Gastrocnemius medialis (tissue), 4 donors: ENCODE measurements around the gene SIL1. TPM values are rescaled to one million over a fixed set of nuclear protein-coding genes. Genes with fewer than 3 reads are reported as not detected.
"Not testable (repeated sequence)": the region's sequence is repeated elsewhere in the genome, so short reads cannot be mapped to it uniquely, and the experiment has no call there.

ENCODE experiments used
- ATAC-seq, 2 donors: fragments of 150-250 bp; one replicate each; pipeline ENCODE4 v1.9.1; 2016
- DNase-seq, 2 donors: peaks; one replicate each; pipeline ENCODE4 v3.0.0-alpha.2; 2019
- H3K27ac ChIP-seq, 4 donors: fragments of 200-600 bp; sonication (generic); 1 replicate in 1 of 4; 2 replicates in 3 of 4; pipeline ENCODE4 v1.5.1; 2016 to 2018; ENCODE audit warnings: mild to moderate bottlenecking in 2 of 4, moderate library complexity in 1 of 4
- H3K27me3 ChIP-seq, 3 donors: fragments of 200-600 bp; sonication (generic) in 2 of 3; 1 replicate in 1 of 3; 2 replicates in 2 of 3; pipeline versions ENCODE4 v1.5.1 to v1.6.0; 2016 to 2019; ENCODE audit warnings: mild to moderate bottlenecking in 1 of 3, moderate library complexity in 1 of 3
- H3K36me3 ChIP-seq, 2 donors: fragments of 200-600 bp; sonication (generic) in 1 of 2; one replicate each; pipeline ENCODE4 v1.5.1; 2017 to 2018
- H3K4me1 ChIP-seq, 2 donors: fragments of 200-600 bp; sonication (generic) in 1 of 2; one replicate each; pipeline ENCODE4 v1.5.1; 2016 to 2017; ENCODE audit warnings: mild to moderate bottlenecking in 2 of 2
- H3K4me3 ChIP-seq, 4 donors: fragments of 200-600 bp; sonication (generic) in 3 of 4; 1 replicate in 1 of 4; 2 replicates in 3 of 4; pipeline ENCODE4 v1.5.1; 2016 to 2019; ENCODE audit warnings: mild to moderate bottlenecking in 2 of 4
- H3K9me3 ChIP-seq, 3 donors: fragments of 200-600 bp; sonication (generic) in 2 of 3; 1 replicate in 1 of 3; 2 replicates in 2 of 3; pipeline ENCODE4 v1.5.1; 2016 to 2019
- CTCF ChIP-seq, 5 experiments: fragments of 450-650 bp in 3 of 5; fragments of 200-600 bp in 2 of 5; sonication (generic) in 2 of 5; IDR thresholded peaks in 4 of 5; conservative IDR thresholded peaks in 1 of 5; 1 replicate in 4 of 5; 2 replicates in 1 of 5; pipeline ENCODE4 v1.5.1; 2016 to 2019; ENCODE audit warnings: antibody characterized with exemption in 5 of 5, mild to moderate bottlenecking in 3 of 5, moderate library complexity in 3 of 5
- POLR2A ChIP-seq, 2 donors: fragments of 450-650 bp; IDR thresholded peaks; one replicate each; pipeline ENCODE4 v1.6.1; 2017; ENCODE audit warnings: antibody characterized with exemption in 2 of 2, mild to moderate bottlenecking in 2 of 2, moderate library complexity in 2 of 2
- in situ Hi-C, 4 donors: fragments of 200-750 bp; cut with MboI; loops; one replicate each; pipeline versions ENCODE4 v1.15.0 to v1.8.0; 2017; ENCODE audit warnings: low sequenced_read_pairs in 4 of 4
- intact Hi-C: fragments of 100-400 bp; cut with DNase I; formaldehyde crosslinking; loops from one replicate; pipeline ENCODE4 v1.15.1; 2023; ENCODE audit warnings: low total_unique reads
- total RNA-seq, 4 donors: library from RNA; depleted of rRNA; stranded (reverse); fragments of >200 nt; gene quantifications; one replicate each; pipeline versions ENCODE4 v1.1.0 to v1.2.3, GENCODE V29; 2016

Gene SIL1
- total RNA-seq, 4 donors from 2014 or later = 36.6 to 52.6 (median 48.2) TPM

- DNase-seq (no peak), ATAC-seq (no peak)
- H3K4me1 ChIP-seq = peaks cover 8 to 36% of the 10 kb centered on the region in 2 donors
- peaks cover 0 to 21% of the 10 kb centered on the region in 2 donors for H3K36me3 ChIP-seq
- in situ Hi-C loops = no loop called here
- H3K27me3 ChIP-seq = no peaks in the 10 kb centered on the region
- H3K9me3 ChIP-seq = no peaks in the 10 kb centered on the region
- H3K27ac ChIP-seq = no peak overlapping the region
- TF ChIP-seq POLR2A (IDR thresholded peaks at IDR 0.05) (no peak), CTCF (IDR thresholded peaks at IDR 0.05 in 4 of 5, conservative IDR thresholded peaks at IDR 0.05 in 1 of 5) (no peak)
- H3K4me3 ChIP-seq = no peak overlapping the region
- intact Hi-C loops = no loop called here
Measured at GRCh38 chr5:139117342-139117884, 80.8 kb downstream of the SIL1 start.

GRCh38 chr5:139116100-139116655 lies 82.0 kb downstream of the SIL1 start:
- in situ Hi-C loops (no loop called here), intact Hi-C loops (no loop called here)
- Histone ChIP-seq H3K4me1 (peaks cover 4 to 34% of the 10 kb centered on the region in 2 donors), H3K27ac (no peak overlapping the region), H3K9me3 (no peaks in the 10 kb centered on the region), H3K27me3 (no peaks in the 10 kb centered on the region), H3K4me3 (no peak overlapping the region), H3K36me3 (peaks cover 0 to 21% of the 10 kb centered on the region in 2 donors)
- DNase-seq (no peak), ATAC-seq (no peak)
- no peak for TF ChIP-seq POLR2A (IDR thresholded peaks at IDR 0.05)
- no peak for TF ChIP-seq CTCF (IDR thresholded peaks at IDR 0.05 in 4 of 5, conservative IDR thresholded peaks at IDR 0.05 in 1 of 5)

- in situ Hi-C loops = no loop called here
- no peak for DNase-seq
- peaks cover 0 to 2% of the 10 kb centered on the region in 2 donors for H3K36me3 ChIP-seq
- no peak overlapping the region for H3K27ac ChIP-seq
- H3K4me3 ChIP-seq = no peak overlapping the region
- H3K4me1 ChIP-seq = peaks cover 0 to 19% of the 10 kb centered on the region in 2 donors
- no peaks in the 10 kb centered on the region for H3K9me3 ChIP-seq
- TF ChIP-seq CTCF (IDR thresholded peaks at IDR 0.05 in 4 of 5, conservative IDR thresholded peaks at IDR 0.05 in 1 of 5) = no peak
- no peak for TF ChIP-seq POLR2A (IDR thresholded peaks at IDR 0.05)
- no peak for ATAC-seq
- intact Hi-C loops = no loop called here
- no peaks in the 10 kb centered on the region for H3K27me3 ChIP-seq
Measured at GRCh38 chr5:139113892-139114291, 84.3 kb downstream of the SIL1 start.

GRCh38 chr5:139112362-139112761 lies 85.8 kb downstream of the SIL1 start:
- H3K4me3 ChIP-seq, ATAC-seq, H3K27me3 ChIP-seq, DNase-seq, intact Hi-C loops, H3K36me3 ChIP-seq, H3K27ac ChIP-seq, H3K9me3 ChIP-seq, in situ Hi-C loops: not testable (repeated sequence)
- H3K4me1 ChIP-seq = peaks cover 0 to 25% of the 10 kb centered on the region in 2 donors

- H3K36me3 ChIP-seq = no peaks in the 10 kb centered on the region
- peaks cover 12 to 25% of the 10 kb centered on the region in 2 donors for H3K4me1 ChIP-seq
- H3K27ac ChIP-seq = no peak overlapping the region
- no peaks in the 10 kb centered on the region for H3K27me3 ChIP-seq
- no peak overlapping the region for H3K4me3 ChIP-seq
- intact Hi-C loops = no loop called here
- no peaks in the 10 kb centered on the region for H3K9me3 ChIP-seq
- ATAC-seq (peak in 1 of 2 donors; percentile 12), DNase-seq (no peak)
- TF ChIP-seq CTCF (IDR thresholded peaks at IDR 0.05 in 4 of 5, conservative IDR thresholded peaks at IDR 0.05 in 1 of 5) = no peak
- no peak for TF ChIP-seq POLR2A (IDR thresholded peaks at IDR 0.05)
- in situ Hi-C loops = no loop called here
Measured at GRCh38 chr5:139110526-139111168, 87.5 kb downstream of the SIL1 start.
